Activated effector memory CD4-positive, alpha-beta T cell treated with Interleukin-2 at 50 U/mL for 16 hours (primary cell): Measurements from ENCODE around the gene BTG1.

ENCODE experiments used
- DNase-seq: peaks from one replicate; pipeline ENCODE4 v3.0.0-alpha.2; 2020

Gene BTG1

GRCh38 chr12:92145731-92146496, at the start of gene BTG1:
TSS of gene BTG1 (minus strand) at chr12:92145846. CDS start at chr12:92145535, 311 bp downstream.
- DNase-seq, result peak; percentile 98

- no peak for DNase-seq
Measured at GRCh38 chr12:92194561-92194960, 48.9 kb upstream of the BTG1 start.

- no peak for DNase-seq
Measured at GRCh38 chr12:92193846-92194245, 48.2 kb upstream of the BTG1 start.

- no peak for DNase-seq
Measured at GRCh38 chr12:92193063-92193462, 47.4 kb upstream of the BTG1 start.

GRCh38 chr12:92192360-92192759, 46.7 kb upstream of the BTG1 start:
- no peak for DNase-seq

GRCh38 chr12:92191061-92191460, 45.4 kb upstream of the BTG1 start:
- DNase-seq, result no peak

- DNase-seq, result no peak
Measured at GRCh38 chr12:92188517-92189188, 43.0 kb upstream of the BTG1 start.

GRCh38 chr12:92186038-92186470, 40.4 kb upstream of the BTG1 start:
- no peak for DNase-seq

GRCh38 chr12:92185052-92185451, 39.4 kb upstream of the BTG1 start:
- DNase-seq, result no peak

- no peak for DNase-seq
Measured at GRCh38 chr12:92183575-92183974, 37.9 kb upstream of the BTG1 start.

- no peak for DNase-seq
Measured at GRCh38 chr12:92178340-92178739, 32.7 kb upstream of the BTG1 start.

GRCh38 chr12:92176646-92177045, 31.0 kb upstream of the BTG1 start:
- DNase-seq, result no peak

GRCh38 chr12:92175961-92176360, 30.3 kb upstream of the BTG1 start:
- DNase-seq, result no peak

- no peak for DNase-seq
Measured at GRCh38 chr12:92170050-92170449, 24.4 kb upstream of the BTG1 start.

GRCh38 chr12:92167075-92167474, 21.4 kb upstream of the BTG1 start:
- DNase-seq, result no peak

- no peak for DNase-seq
Measured at GRCh38 chr12:92164712-92165111, 19.1 kb upstream of the BTG1 start.

- no peak for DNase-seq
Measured at GRCh38 chr12:92162079-92162478, 16.4 kb upstream of the BTG1 start.

- DNase-seq, result no peak
Measured at GRCh38 chr12:92158796-92159439, 13.3 kb upstream of the BTG1 start.

- no peak for DNase-seq
Measured at GRCh38 chr12:92156704-92157395, 11.2 kb upstream of the BTG1 start.

GRCh38 chr12:92156139-92156538, 10.5 kb upstream of the BTG1 start:
- no peak for DNase-seq

GRCh38 chr12:92155733-92156132, 10.1 kb upstream of the BTG1 start:
- no peak for DNase-seq

- DNase-seq, result no peak
Measured at GRCh38 chr12:92151916-92152315, 6.3 kb upstream of the BTG1 start.

GRCh38 chr12:92149563-92149962, 3.9 kb upstream of the BTG1 start:
- DNase-seq, result no peak
